Neural cell (in vitro differentiated cells): ENCODE data around the gene C1QTNF1. TPM values are rescaled to one million over a fixed set of nuclear protein-coding genes. Genes with fewer than 3 reads are reported as not detected.

Source experiments
- H2AFZ ChIP-seq: fragments of 200-600, 300-800 bp; sonication (generic), shearing (Covaris generic); 2 replicates; pipeline ENCODE4 v1.6.0; 2014; ENCODE audit warnings: low read depth, mild to moderate bottlenecking, antibody characterized with exemption, low read length, moderate library complexity
- H3F3A ChIP-seq: fragments of 200-600 bp; shearing (Covaris generic); 2 replicates; pipeline ENCODE4 v1.6.1; 2016; ENCODE audit warnings: mild to moderate bottlenecking, moderate library complexity, mixed read lengths, antibody characterized with exemption, low read length; ENCODE audit not compliant: insufficient read depth, poor library complexity, severe bottlenecking
- H3K27ac ChIP-seq: fragments of 200-600, 300-800 bp; sonication (generic), shearing (Covaris generic); 2 replicates; pipeline ENCODE4 v1.5.1; 2014; ENCODE audit warnings: mild to moderate bottlenecking, low read length, moderate library complexity
- H3K27me3 ChIP-seq: fragments of 300-800, 200-600 bp; sonication (generic), shearing (Covaris generic); 2 replicates; pipeline ENCODE4 v1.6.0; 2014; ENCODE audit warnings: mild to moderate bottlenecking, low read depth, low read length, moderate library complexity; ENCODE audit not compliant: insufficient read depth
- H3K36me3 ChIP-seq: fragments of 300-800, 200-600 bp; sonication (generic), shearing (Covaris generic); 2 replicates; pipeline ENCODE4 v1.5.1; 2014; ENCODE audit warnings: mild to moderate bottlenecking, antibody characterized with exemption, low read length, moderate library complexity; ENCODE audit not compliant: insufficient read depth
- H3K4me2 ChIP-seq: fragments of 300-800, 200-600 bp; sonication (generic), shearing (Covaris generic); 2 replicates; pipeline ENCODE4 v1.6.0; 2014; ENCODE audit warnings: mild to moderate bottlenecking, low read length
- H3K4me3 ChIP-seq: fragments of 300-800, 200-600 bp; sonication (generic), shearing (Covaris generic); 2 replicates; pipeline ENCODE4 v1.5.1; 2014; ENCODE audit warnings: mild to moderate bottlenecking, low read length, moderate library complexity
- H3K79me2 ChIP-seq: fragments of 200-600 bp; shearing (Covaris generic); replicated peaks from 2 replicates; pipeline ENCODE4 v1.6.0; 2014; ENCODE audit warnings: mild to moderate bottlenecking, low read length, moderate library complexity; ENCODE audit not compliant: insufficient read depth
- H3K9ac ChIP-seq: fragments of 300-800, 200-600 bp; sonication (generic), shearing (Covaris generic); 2 replicates; pipeline ENCODE4 v1.6.1; 2016; ENCODE audit warnings: mild to moderate bottlenecking, low read length, mixed read lengths
- H3K9me2 ChIP-seq: fragments of 200-600 bp; shearing (Covaris generic); 2 replicates; pipeline ENCODE4 v1.6.1; 2016; ENCODE audit warnings: mild to moderate bottlenecking, low read length, mixed read lengths; ENCODE audit not compliant: insufficient read depth
- H3K9me3 ChIP-seq: fragments of 200-600, 300-800 bp; sonication (generic), shearing (Covaris generic); 2 replicates; pipeline ENCODE4 v1.6.1; 2016; ENCODE audit warnings: mild to moderate bottlenecking, mixed run types, low read length, moderate library complexity, mixed read lengths
- H4K20me1 ChIP-seq: fragments of 200-600 bp; shearing (Covaris generic); 2 replicates; pipeline ENCODE4 v1.6.1; 2016; ENCODE audit warnings: mild to moderate bottlenecking, mixed run types; ENCODE audit not compliant: insufficient read depth
- EP300 ChIP-seq: fragments of 450-650 bp; conservative IDR thresholded peaks from 2 replicates; pipeline ENCODE4 v1.6.1; 2014; ENCODE audit warnings: antibody characterized with exemption, mild to moderate bottlenecking, moderate library complexity; ENCODE audit not compliant: poor library complexity, severe bottlenecking
- EZH2 ChIP-seq: fragments of 200-600, 300-800 bp; shearing (Covaris generic), sonication (generic); IDR thresholded peaks from 2 replicates; pipeline ENCODE4 v1.6.1; 2014; ENCODE audit warnings: antibody characterized with exemption, low read length, borderline replicate concordance, mild to moderate bottlenecking; ENCODE audit not compliant: insufficient read depth, poor library complexity, severe bottlenecking
- MXI1 ChIP-seq: fragments of 450-650 bp; conservative IDR thresholded peaks from 2 replicates; pipeline ENCODE4 v1.6.1; 2014; ENCODE audit warnings: antibody characterized with exemption, mild to moderate bottlenecking; ENCODE audit not compliant: poor library complexity, severe bottlenecking
- POLR2AphosphoS5 ChIP-seq: IDR thresholded peaks from 2 replicates; pipeline ENCODE4 v1.6.1; 2012
- RAD21 ChIP-seq: fragments of 450-650 bp; conservative IDR thresholded peaks from 2 replicates; pipeline ENCODE4 v1.6.1; 2014; ENCODE audit warnings: antibody characterized with exemption, mild to moderate bottlenecking, moderate library complexity
- SMC3 ChIP-seq: fragments of 450-650 bp; conservative IDR thresholded peaks from 2 replicates; pipeline ENCODE4 v1.6.1; 2014; ENCODE audit warnings: antibody characterized with exemption, mild to moderate bottlenecking, moderate library complexity; ENCODE audit not compliant: poor library complexity
- TAF1 ChIP-seq: IDR thresholded peaks from 2 replicates; pipeline ENCODE4 v1.6.1; 2012; ENCODE audit warnings: low read depth
- polyA plus RNA-seq: library from polyadenylated mRNA; depleted of rRNA; stranded (reverse); fragments of >200 nt; gene quantifications from 2 replicates; pipeline ENCODE4 v1.2.3, GENCODE V29; 2014
- TF ChIP-seq, protein P1 (sequence below): fragments of 450-650 bp; IDR thresholded peaks from 2 replicates; pipeline ENCODE4 v1.5.1; 2014; ENCODE audit warnings: antibody characterized with exemption, mild to moderate bottlenecking, moderate library complexity; ENCODE audit not compliant: poor library complexity, severe bottlenecking
- TF ChIP-seq, protein P2 (sequence below): IDR thresholded peaks from 2 replicates; pipeline ENCODE4 v1.6.1; 2012; ENCODE audit warnings: borderline replicate concordance

The C1QTNF1 gene
- polyA plus RNA-seq, 1 donor from 2014 or later: 0.16 TPM

DNA sequence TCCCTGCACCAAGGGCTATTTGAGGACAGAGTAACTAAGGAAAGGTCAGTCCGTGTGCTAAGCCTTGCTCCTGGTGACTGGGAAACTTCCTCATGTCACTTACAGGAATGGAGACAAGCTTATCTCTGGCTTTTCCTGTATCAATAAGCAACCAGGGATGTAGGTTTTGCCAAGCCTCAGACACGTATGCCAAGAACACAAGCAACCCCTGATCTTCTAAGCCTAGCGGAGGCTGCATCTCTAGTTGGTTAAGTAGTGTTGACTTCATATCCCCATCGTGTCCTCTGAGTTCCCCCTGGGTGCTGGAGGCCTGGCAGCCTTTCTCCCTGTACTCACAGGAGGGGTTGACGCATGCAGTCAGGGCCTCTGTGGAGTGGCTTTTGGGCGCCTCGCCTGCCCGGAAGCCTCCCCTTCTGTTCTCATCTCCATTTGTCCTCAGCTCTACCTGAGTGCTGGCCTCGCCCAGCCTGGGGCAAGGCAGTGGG, 1.4 kb upstream of the C1QTNF1 start:
- H3K79me2 ChIP-seq: no peaks in the 10 kb centered on the region
- H2AFZ ChIP-seq: no peak overlapping the region
- H3K27ac ChIP-seq: no peak overlapping the region
- H3K4me3 ChIP-seq: no peak overlapping the region
- no peaks in the 10 kb centered on the region for H3K9me2 ChIP-seq
- H3K36me3 ChIP-seq: no peaks in the 10 kb centered on the region
- TF ChIP-seq RAD21 (no peak), POLR2AphosphoS5 (no peak), MXI1 (no peak), EP300 (no peak), SMC3 (no peak)
- TF ChIP-seq, protein P1, sequence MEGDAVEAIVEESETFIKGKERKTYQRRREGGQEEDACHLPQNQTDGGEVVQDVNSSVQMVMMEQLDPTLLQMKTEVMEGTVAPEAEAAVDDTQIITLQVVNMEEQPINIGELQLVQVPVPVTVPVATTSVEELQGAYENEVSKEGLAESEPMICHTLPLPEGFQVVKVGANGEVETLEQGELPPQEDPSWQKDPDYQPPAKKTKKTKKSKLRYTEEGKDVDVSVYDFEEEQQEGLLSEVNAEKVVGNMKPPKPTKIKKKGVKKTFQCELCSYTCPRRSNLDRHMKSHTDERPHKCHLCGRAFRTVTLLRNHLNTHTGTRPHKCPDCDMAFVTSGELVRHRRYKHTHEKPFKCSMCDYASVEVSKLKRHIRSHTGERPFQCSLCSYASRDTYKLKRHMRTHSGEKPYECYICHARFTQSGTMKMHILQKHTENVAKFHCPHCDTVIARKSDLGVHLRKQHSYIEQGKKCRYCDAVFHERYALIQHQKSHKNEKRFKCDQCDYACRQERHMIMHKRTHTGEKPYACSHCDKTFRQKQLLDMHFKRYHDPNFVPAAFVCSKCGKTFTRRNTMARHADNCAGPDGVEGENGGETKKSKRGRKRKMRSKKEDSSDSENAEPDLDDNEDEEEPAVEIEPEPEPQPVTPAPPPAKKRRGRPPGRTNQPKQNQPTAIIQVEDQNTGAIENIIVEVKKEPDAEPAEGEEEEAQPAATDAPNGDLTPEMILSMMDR: no peak
- TF ChIP-seq, protein P2, sequence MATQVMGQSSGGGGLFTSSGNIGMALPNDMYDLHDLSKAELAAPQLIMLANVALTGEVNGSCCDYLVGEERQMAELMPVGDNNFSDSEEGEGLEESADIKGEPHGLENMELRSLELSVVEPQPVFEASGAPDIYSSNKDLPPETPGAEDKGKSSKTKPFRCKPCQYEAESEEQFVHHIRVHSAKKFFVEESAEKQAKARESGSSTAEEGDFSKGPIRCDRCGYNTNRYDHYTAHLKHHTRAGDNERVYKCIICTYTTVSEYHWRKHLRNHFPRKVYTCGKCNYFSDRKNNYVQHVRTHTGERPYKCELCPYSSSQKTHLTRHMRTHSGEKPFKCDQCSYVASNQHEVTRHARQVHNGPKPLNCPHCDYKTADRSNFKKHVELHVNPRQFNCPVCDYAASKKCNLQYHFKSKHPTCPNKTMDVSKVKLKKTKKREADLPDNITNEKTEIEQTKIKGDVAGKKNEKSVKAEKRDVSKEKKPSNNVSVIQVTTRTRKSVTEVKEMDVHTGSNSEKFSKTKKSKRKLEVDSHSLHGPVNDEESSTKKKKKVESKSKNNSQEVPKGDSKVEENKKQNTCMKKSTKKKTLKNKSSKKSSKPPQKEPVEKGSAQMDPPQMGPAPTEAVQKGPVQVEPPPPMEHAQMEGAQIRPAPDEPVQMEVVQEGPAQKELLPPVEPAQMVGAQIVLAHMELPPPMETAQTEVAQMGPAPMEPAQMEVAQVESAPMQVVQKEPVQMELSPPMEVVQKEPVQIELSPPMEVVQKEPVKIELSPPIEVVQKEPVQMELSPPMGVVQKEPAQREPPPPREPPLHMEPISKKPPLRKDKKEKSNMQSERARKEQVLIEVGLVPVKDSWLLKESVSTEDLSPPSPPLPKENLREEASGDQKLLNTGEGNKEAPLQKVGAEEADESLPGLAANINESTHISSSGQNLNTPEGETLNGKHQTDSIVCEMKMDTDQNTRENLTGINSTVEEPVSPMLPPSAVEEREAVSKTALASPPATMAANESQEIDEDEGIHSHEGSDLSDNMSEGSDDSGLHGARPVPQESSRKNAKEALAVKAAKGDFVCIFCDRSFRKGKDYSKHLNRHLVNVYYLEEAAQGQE: no peak
- H4K20me1 ChIP-seq: no peaks in the 10 kb centered on the region
- H3F3A ChIP-seq: no peaks in the 10 kb centered on the region
- H3K9ac ChIP-seq: no peak overlapping the region
- H3K4me2 ChIP-seq: no peak overlapping the region
- no peaks in the 10 kb centered on the region for H3K9me3 ChIP-seq
- peaks cover 24% of the 10 kb centered on the region for H3K27me3 ChIP-seq

DNA sequence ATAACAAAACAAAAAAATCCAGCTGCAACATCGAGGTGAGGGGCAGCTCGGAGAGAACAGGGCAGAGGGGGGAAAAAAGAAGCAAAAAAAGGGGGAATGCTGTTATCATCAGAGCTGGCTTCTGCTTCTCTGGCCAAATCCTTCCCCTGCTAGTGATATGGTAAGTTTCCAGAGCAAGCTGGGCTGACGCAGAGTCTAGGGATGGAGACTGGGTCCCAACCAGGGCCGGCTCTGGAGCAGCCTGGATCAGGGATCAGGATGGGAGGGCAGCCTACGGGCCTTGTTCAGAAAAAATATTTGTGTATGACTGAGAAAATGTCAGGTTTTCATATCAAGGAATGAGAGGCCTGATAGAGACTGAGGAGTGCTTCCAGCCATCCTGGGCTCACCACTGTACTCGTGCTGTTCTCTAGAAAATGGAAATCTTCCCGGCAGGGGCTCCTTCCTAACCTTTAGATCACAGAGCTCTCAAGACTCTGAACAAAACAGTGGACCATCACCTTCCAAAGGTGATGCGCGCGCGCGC, 726 bp upstream of the C1QTNF1 start:
- Histone ChIP-seq H3K9ac (no peak overlapping the region), H3K9me3 (no peaks in the 10 kb centered on the region), H3K27ac (no peak overlapping the region), H3K79me2 (no peaks in the 10 kb centered on the region), H4K20me1 (no peaks in the 10 kb centered on the region), H3F3A (no peaks in the 10 kb centered on the region), H3K27me3 (peaks cover 24% of the 10 kb centered on the region), H3K36me3 (no peaks in the 10 kb centered on the region), H3K4me2 (no peak overlapping the region), H3K9me2 (no peaks in the 10 kb centered on the region), H2AFZ (no peak overlapping the region), H3K4me3 (peak overlapping the region; percentile 82)
- TF ChIP-seq EP300 (no peak), EZH2 (no peak), SMC3 (no peak), TAF1 (no peak), POLR2AphosphoS5 (no peak), RAD21 (no peak), MXI1 (no peak)
- TF ChIP-seq, protein P2: no peak
- TF ChIP-seq, protein P1: no peak
